Neural cell (in vitro differentiated cells): ENCODE measurements around the gene SP6. TPM values are rescaled to one million over a fixed set of nuclear protein-coding genes. Genes with fewer than 3 reads are reported as not detected.

Experiments used
- H2AFZ ChIP-seq: fragments of 200-600, 300-800 bp; sonication (generic), shearing (Covaris generic); 2 replicates; pipeline ENCODE4 v1.6.0; 2014; ENCODE audit warnings: low read depth, mild to moderate bottlenecking, antibody characterized with exemption, low read length, moderate library complexity
- H3F3A ChIP-seq: fragments of 200-600 bp; shearing (Covaris generic); 2 replicates; pipeline ENCODE4 v1.6.1; 2016; ENCODE audit warnings: mild to moderate bottlenecking, moderate library complexity, mixed read lengths, antibody characterized with exemption, low read length; ENCODE audit not compliant: insufficient read depth, poor library complexity, severe bottlenecking
- H3K27ac ChIP-seq: fragments of 200-600, 300-800 bp; sonication (generic), shearing (Covaris generic); 2 replicates; pipeline ENCODE4 v1.5.1; 2014; ENCODE audit warnings: mild to moderate bottlenecking, low read length, moderate library complexity
- H3K27me3 ChIP-seq: fragments of 300-800, 200-600 bp; sonication (generic), shearing (Covaris generic); 2 replicates; pipeline ENCODE4 v1.6.0; 2014; ENCODE audit warnings: mild to moderate bottlenecking, low read depth, low read length, moderate library complexity; ENCODE audit not compliant: insufficient read depth
- H3K36me3 ChIP-seq: fragments of 300-800, 200-600 bp; sonication (generic), shearing (Covaris generic); 2 replicates; pipeline ENCODE4 v1.5.1; 2014; ENCODE audit warnings: mild to moderate bottlenecking, antibody characterized with exemption, low read length, moderate library complexity; ENCODE audit not compliant: insufficient read depth
- H3K4me2 ChIP-seq: fragments of 300-800, 200-600 bp; sonication (generic), shearing (Covaris generic); 2 replicates; pipeline ENCODE4 v1.6.0; 2014; ENCODE audit warnings: mild to moderate bottlenecking, low read length
- H3K4me3 ChIP-seq: fragments of 300-800, 200-600 bp; sonication (generic), shearing (Covaris generic); 2 replicates; pipeline ENCODE4 v1.5.1; 2014; ENCODE audit warnings: mild to moderate bottlenecking, low read length, moderate library complexity
- H3K79me2 ChIP-seq: fragments of 200-600 bp; shearing (Covaris generic); replicated peaks from 2 replicates; pipeline ENCODE4 v1.6.0; 2014; ENCODE audit warnings: mild to moderate bottlenecking, low read length, moderate library complexity; ENCODE audit not compliant: insufficient read depth
- H3K9ac ChIP-seq: fragments of 300-800, 200-600 bp; sonication (generic), shearing (Covaris generic); 2 replicates; pipeline ENCODE4 v1.6.1; 2016; ENCODE audit warnings: mild to moderate bottlenecking, low read length, mixed read lengths
- H3K9me2 ChIP-seq: fragments of 200-600 bp; shearing (Covaris generic); 2 replicates; pipeline ENCODE4 v1.6.1; 2016; ENCODE audit warnings: mild to moderate bottlenecking, low read length, mixed read lengths; ENCODE audit not compliant: insufficient read depth
- H3K9me3 ChIP-seq: fragments of 200-600, 300-800 bp; sonication (generic), shearing (Covaris generic); 2 replicates; pipeline ENCODE4 v1.6.1; 2016; ENCODE audit warnings: mild to moderate bottlenecking, mixed run types, low read length, moderate library complexity, mixed read lengths
- H4K20me1 ChIP-seq: fragments of 200-600 bp; shearing (Covaris generic); 2 replicates; pipeline ENCODE4 v1.6.1; 2016; ENCODE audit warnings: mild to moderate bottlenecking, mixed run types; ENCODE audit not compliant: insufficient read depth
- CTCF ChIP-seq: fragments of 450-650 bp; IDR thresholded peaks from 2 replicates; pipeline ENCODE4 v1.5.1; 2014; ENCODE audit warnings: antibody characterized with exemption, mild to moderate bottlenecking, moderate library complexity; ENCODE audit not compliant: poor library complexity, severe bottlenecking
- EP300 ChIP-seq: fragments of 450-650 bp; conservative IDR thresholded peaks from 2 replicates; pipeline ENCODE4 v1.6.1; 2014; ENCODE audit warnings: antibody characterized with exemption, mild to moderate bottlenecking, moderate library complexity; ENCODE audit not compliant: poor library complexity, severe bottlenecking
- EZH2 ChIP-seq: fragments of 200-600, 300-800 bp; shearing (Covaris generic), sonication (generic); IDR thresholded peaks from 2 replicates; pipeline ENCODE4 v1.6.1; 2014; ENCODE audit warnings: antibody characterized with exemption, low read length, borderline replicate concordance, mild to moderate bottlenecking; ENCODE audit not compliant: insufficient read depth, poor library complexity, severe bottlenecking
- MXI1 ChIP-seq: fragments of 450-650 bp; conservative IDR thresholded peaks from 2 replicates; pipeline ENCODE4 v1.6.1; 2014; ENCODE audit warnings: antibody characterized with exemption, mild to moderate bottlenecking; ENCODE audit not compliant: poor library complexity, severe bottlenecking
- POLR2AphosphoS5 ChIP-seq: IDR thresholded peaks from 2 replicates; pipeline ENCODE4 v1.6.1; 2012
- RAD21 ChIP-seq: fragments of 450-650 bp; conservative IDR thresholded peaks from 2 replicates; pipeline ENCODE4 v1.6.1; 2014; ENCODE audit warnings: antibody characterized with exemption, mild to moderate bottlenecking, moderate library complexity
- SMC3 ChIP-seq: fragments of 450-650 bp; conservative IDR thresholded peaks from 2 replicates; pipeline ENCODE4 v1.6.1; 2014; ENCODE audit warnings: antibody characterized with exemption, mild to moderate bottlenecking, moderate library complexity; ENCODE audit not compliant: poor library complexity
- TAF1 ChIP-seq: IDR thresholded peaks from 2 replicates; pipeline ENCODE4 v1.6.1; 2012; ENCODE audit warnings: low read depth
- polyA plus RNA-seq: library from polyadenylated mRNA; depleted of rRNA; stranded (reverse); fragments of >200 nt; gene quantifications from 2 replicates; pipeline ENCODE4 v1.2.3, GENCODE V29; 2014
- TF ChIP-seq, protein P1 (sequence below): IDR thresholded peaks from 2 replicates; pipeline ENCODE4 v1.6.1; 2012; ENCODE audit warnings: borderline replicate concordance

Gene SP6
- polyA plus RNA-seq, 1 donor from 2014 or later: 0.42 TPM

- Histone ChIP-seq H4K20me1 (no peaks in the 10 kb centered on the region), H2AFZ (no peak overlapping the region), H3K4me2 (no peak overlapping the region)
These were observed 38.6 kb downstream of the SP6 start for GRCh38 chr17:47812146-47812920.

DNA sequence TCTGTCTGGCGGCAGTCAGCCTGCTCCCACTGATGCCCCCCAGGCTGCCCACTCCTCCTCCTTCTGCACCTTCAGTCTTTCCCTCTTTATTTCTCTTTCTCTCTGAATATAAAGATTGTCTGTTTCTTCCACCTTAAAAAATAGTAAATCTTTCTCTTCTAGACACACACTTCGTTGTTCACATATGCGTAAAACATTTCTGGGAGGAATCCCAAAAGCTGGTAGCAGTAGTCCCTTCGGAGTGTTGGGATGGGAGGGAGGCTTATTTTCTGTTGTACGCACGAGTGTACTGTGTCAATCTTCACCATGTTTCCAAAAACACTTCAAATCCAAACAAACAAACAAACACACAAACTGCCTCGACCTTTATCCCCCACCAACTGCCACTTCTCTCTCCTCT lies 39.3 kb downstream of the SP6 start:
- H3K27ac ChIP-seq: no peak overlapping the region
- H3K79me2 ChIP-seq: no peaks in the 10 kb centered on the region
- no peaks in the 10 kb centered on the region for H3K36me3 ChIP-seq
- no peaks in the 10 kb centered on the region for H3K9me3 ChIP-seq
- H3K4me3 ChIP-seq: no peak overlapping the region
- no peak overlapping the region for H3K9ac ChIP-seq
- no peaks in the 10 kb centered on the region for H3F3A ChIP-seq
- no peaks in the 10 kb centered on the region for H3K27me3 ChIP-seq
- no peaks in the 10 kb centered on the region for H3K9me2 ChIP-seq
- no peak overlapping the region for H3K4me2 ChIP-seq
- H2AFZ ChIP-seq: no peak overlapping the region
- TF ChIP-seq, protein P1, sequence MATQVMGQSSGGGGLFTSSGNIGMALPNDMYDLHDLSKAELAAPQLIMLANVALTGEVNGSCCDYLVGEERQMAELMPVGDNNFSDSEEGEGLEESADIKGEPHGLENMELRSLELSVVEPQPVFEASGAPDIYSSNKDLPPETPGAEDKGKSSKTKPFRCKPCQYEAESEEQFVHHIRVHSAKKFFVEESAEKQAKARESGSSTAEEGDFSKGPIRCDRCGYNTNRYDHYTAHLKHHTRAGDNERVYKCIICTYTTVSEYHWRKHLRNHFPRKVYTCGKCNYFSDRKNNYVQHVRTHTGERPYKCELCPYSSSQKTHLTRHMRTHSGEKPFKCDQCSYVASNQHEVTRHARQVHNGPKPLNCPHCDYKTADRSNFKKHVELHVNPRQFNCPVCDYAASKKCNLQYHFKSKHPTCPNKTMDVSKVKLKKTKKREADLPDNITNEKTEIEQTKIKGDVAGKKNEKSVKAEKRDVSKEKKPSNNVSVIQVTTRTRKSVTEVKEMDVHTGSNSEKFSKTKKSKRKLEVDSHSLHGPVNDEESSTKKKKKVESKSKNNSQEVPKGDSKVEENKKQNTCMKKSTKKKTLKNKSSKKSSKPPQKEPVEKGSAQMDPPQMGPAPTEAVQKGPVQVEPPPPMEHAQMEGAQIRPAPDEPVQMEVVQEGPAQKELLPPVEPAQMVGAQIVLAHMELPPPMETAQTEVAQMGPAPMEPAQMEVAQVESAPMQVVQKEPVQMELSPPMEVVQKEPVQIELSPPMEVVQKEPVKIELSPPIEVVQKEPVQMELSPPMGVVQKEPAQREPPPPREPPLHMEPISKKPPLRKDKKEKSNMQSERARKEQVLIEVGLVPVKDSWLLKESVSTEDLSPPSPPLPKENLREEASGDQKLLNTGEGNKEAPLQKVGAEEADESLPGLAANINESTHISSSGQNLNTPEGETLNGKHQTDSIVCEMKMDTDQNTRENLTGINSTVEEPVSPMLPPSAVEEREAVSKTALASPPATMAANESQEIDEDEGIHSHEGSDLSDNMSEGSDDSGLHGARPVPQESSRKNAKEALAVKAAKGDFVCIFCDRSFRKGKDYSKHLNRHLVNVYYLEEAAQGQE: no peak
- TF ChIP-seq EP300 (no peak), RAD21 (no peak), POLR2AphosphoS5 (no peak), EZH2 (no peak)
- H4K20me1 ChIP-seq: no peaks in the 10 kb centered on the region

More at GRCh38 chr17:47812146-47812920, 38.6 kb downstream of the SP6 start:
- Histone ChIP-seq H3K36me3 (no peaks in the 10 kb centered on the region), H3K27ac (no peak overlapping the region), H3K9ac (no peak overlapping the region), H3K27me3 (no peaks in the 10 kb centered on the region), H3F3A (no peaks in the 10 kb centered on the region), H3K9me3 (no peaks in the 10 kb centered on the region), H3K79me2 (no peaks in the 10 kb centered on the region), H3K4me3 (no peak overlapping the region), H3K9me2 (no peaks in the 10 kb centered on the region)
- TF ChIP-seq, protein P1: no peak
- TF ChIP-seq SMC3 (no peak), TAF1 (no peak), CTCF (no peak), MXI1 (no peak), EP300 (no peak), EZH2 (no peak), RAD21 (no peak)
